ENCODE measurements around the gene SLC26A3.

GRCh38 chr7:107810626-107811025, 7.6 kb upstream of the SLC26A3 start:
- TF ChIP-seq CTCF (IDR thresholded peaks at IDR 0.05; ENCODE audit: low read length): no peak
- no peak for TF ChIP-seq EZH2 (optimal IDR thresholded peaks at IDR 0.05; ENCODE audit: low read depth, low read length)
